Measurements from ENCODE around the gene PCNX4. TPM values are rescaled to one million over a fixed set of nuclear protein-coding genes. Genes with fewer than 3 reads are reported as not detected.

PCNX4 gene
- total RNA-seq, 3 donors from 2014 or later = 32.6 to 85.9 (median 53.7) TPM

DNA sequence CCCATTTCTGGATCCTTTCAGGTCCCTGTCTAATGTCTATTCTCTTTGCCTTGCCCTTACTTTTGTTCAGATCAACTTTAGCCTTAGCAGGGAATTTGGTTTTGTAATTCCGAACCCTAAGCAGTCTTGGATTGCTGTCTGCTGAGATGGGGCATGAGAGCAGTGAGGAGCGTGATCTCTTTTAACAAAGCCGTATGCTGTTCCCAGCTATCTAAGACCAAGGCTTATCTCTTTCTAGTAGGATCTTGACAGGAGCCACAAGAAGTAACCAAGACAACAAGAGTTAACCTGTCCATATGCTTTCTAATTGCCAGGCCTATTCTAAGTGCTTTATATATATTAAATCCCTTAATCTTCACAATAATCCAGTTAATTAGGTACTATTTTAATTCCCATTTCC is 78.0 kb downstream of the PCNX4 start:
- Histone ChIP-seq H3K36me3 (no peaks in the 10 kb centered on the region), H3K4me1 (no peaks in the 10 kb centered on the region), H3K9me3 (no peaks in the 10 kb centered on the region), H3K4me3 (no peak overlapping the region), H3K27ac (no peak overlapping the region), H3K27me3 (no peaks in the 10 kb centered on the region)
- intact Hi-C loops (cut with DNase I; ENCODE audit: low total_unique reads) = no loop called here
- no peak for TF ChIP-seq POLR2AphosphoS5 (IDR thresholded peaks at IDR 0.05)
- TF ChIP-seq POLR2A (IDR thresholded peaks at IDR 0.05) = no peak
- TF ChIP-seq, protein P1, sequence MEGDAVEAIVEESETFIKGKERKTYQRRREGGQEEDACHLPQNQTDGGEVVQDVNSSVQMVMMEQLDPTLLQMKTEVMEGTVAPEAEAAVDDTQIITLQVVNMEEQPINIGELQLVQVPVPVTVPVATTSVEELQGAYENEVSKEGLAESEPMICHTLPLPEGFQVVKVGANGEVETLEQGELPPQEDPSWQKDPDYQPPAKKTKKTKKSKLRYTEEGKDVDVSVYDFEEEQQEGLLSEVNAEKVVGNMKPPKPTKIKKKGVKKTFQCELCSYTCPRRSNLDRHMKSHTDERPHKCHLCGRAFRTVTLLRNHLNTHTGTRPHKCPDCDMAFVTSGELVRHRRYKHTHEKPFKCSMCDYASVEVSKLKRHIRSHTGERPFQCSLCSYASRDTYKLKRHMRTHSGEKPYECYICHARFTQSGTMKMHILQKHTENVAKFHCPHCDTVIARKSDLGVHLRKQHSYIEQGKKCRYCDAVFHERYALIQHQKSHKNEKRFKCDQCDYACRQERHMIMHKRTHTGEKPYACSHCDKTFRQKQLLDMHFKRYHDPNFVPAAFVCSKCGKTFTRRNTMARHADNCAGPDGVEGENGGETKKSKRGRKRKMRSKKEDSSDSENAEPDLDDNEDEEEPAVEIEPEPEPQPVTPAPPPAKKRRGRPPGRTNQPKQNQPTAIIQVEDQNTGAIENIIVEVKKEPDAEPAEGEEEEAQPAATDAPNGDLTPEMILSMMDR (IDR thresholded peaks at IDR 0.05) = no peak
- DNase-seq (ENCODE audit: low spot score in 2 of 2) = no peak

DNA sequence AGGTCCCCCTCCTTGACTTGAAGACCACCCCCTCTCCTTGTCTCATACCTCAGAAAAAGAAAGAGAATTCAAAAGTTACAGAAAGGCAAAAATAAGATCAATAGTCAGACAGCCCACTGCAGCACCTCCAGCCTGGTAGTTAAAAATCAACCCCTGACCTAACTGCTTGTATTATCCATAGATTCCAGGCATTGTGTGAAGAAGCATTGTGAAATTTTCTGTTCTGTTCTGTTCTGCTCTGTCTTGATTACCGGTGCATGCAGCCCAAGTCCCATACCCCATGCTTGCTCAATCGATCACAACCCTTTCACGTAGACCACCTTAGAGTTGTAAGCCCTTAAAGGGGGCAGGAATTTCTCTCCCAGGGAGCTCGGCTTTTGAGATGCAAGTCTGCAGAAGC is 79.2 kb downstream of the PCNX4 start:
- intact Hi-C loops (cut with DNase I; ENCODE audit: low total_unique reads) = no loop called here
- Histone ChIP-seq H3K36me3 (no peaks in the 10 kb centered on the region), H3K4me1 (no peaks in the 10 kb centered on the region), H3K9me3 (no peaks in the 10 kb centered on the region), H3K27me3 (no peaks in the 10 kb centered on the region), H3K27ac (no peak overlapping the region), H3K4me3 (no peak overlapping the region)
- TF ChIP-seq, protein P1 (IDR thresholded peaks at IDR 0.05) = no peak
- TF ChIP-seq POLR2AphosphoS5 (IDR thresholded peaks at IDR 0.05) (no peak), POLR2A (IDR thresholded peaks at IDR 0.05) (no peak)
- no peak for DNase-seq (ENCODE audit: low spot score in 2 of 2)

DNA sequence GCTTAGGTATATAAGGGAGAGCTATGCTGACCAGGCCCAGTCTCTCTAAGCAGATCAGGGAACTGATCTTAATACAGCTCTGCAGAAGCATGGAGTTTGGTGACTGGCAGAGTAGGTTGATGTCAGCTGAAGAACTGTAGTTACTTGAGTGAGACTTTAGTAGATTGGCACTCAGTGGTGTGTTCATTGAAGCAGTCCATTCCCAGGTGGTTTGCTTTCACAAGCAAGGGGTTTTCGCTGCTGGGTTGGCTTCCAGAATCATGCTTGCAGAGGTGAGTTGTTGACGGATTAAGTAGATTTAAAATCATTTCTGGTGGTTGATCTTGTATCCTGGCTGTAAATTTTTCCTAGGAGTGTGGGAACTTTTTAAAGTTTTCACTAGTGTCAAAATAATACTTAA is 80.0 kb downstream of the PCNX4 start:
- Histone ChIP-seq H3K27me3 (no peaks in the 10 kb centered on the region), H3K36me3 (no peaks in the 10 kb centered on the region), H3K27ac (no peak overlapping the region), H3K4me1 (no peaks in the 10 kb centered on the region), H3K4me3 (no peak overlapping the region), H3K9me3 (no peaks in the 10 kb centered on the region)
- no peak for TF ChIP-seq POLR2A (IDR thresholded peaks at IDR 0.05)
- TF ChIP-seq, protein P1 (IDR thresholded peaks at IDR 0.05) = no peak
- TF ChIP-seq POLR2AphosphoS5 (IDR thresholded peaks at IDR 0.05) = no peak
- intact Hi-C loops (cut with DNase I; ENCODE audit: low total_unique reads) = no loop called here
- DNase-seq (ENCODE audit: low spot score in 2 of 2) = no peak

DNA sequence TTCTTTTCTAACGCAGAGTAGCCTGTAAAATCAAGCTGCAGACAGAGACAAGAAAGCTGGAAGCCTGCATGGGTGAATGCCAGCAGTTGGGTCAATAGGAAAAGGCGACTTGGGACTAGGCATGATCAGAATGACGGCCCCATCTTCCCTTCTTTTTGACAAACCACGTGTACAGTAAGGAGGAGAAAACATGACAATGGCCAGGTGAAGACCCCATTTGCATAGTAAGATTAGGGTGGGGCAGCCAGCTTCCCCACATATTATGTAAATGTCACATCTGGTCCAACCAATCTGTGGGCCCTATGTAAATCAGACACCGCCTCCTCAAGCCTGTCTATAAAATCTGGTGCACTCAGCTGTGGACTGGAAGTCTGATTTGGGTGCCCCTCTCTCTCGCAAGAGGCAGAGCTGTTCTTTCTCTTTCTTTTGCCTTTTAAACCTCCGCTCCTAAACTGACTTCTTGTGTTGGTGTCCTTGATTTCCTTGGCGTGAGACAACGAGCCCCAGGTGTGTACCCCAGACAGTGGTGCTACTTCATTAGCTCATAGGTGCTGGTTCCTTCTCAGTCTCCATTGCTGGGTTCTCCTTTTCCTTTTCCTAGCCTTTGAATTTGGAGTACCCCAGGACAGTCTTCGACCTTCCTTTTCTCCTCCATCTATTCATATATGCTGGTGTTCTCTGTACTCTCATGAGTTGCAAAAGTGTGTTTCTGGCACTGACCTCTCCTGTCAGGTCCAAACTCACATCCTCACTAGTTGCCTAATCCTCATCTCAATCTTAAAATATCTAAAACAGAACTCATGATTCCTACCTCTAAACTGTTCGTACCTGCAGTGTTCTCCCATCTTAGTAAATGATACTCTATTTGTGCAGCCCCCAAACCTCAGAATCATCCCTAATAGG is 82.9 kb downstream of the PCNX4 start:
- Histone ChIP-seq H3K27ac (no peak overlapping the region), H3K4me3 (no peak overlapping the region), H3K36me3 (no peaks in the 10 kb centered on the region), H3K4me1 (no peaks in the 10 kb centered on the region), H3K27me3 (no peaks in the 10 kb centered on the region), H3K9me3 (peaks cover 0 to 6% of the 10 kb centered on the region in 2 donors)
- DNase-seq (ENCODE audit: low spot score in 2 of 2) = no peak
- TF ChIP-seq, protein P1 (IDR thresholded peaks at IDR 0.05) = no peak
- TF ChIP-seq POLR2A (IDR thresholded peaks at IDR 0.05) (no peak), POLR2AphosphoS5 (IDR thresholded peaks at IDR 0.05) (no peak)
- intact Hi-C loops (cut with DNase I; ENCODE audit: low total_unique reads) = no loop called here

DNA sequence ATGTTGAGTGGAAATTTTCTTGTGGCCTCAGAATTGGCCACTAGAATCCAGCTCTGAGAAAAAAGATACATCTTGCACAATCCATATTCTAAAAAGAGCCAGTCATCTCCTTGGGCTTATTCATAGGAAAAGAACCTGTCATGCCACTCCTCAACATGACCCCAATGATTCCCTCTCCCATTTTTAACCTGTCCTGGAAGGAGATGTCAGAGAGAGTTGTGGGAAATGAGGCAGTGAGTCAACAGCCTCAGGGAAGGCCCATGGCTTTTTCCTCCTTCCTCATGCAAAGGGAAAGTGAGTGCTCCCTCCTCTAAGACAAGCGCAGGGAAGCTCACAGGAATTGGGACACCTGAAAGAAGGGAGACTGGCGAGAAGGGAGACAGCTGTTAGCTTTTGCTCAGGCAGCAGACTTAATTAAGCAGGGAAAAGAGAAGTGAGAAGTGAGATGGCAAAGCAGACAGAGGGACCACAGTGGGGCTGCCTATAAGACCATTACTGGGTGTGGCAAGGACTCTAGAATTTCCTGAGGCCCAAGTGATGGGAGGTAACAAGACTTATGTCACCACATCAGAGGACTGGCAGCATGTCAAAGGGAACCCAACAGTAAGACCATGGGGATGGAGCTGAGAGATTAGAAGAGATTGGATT is 83.7 kb downstream of the PCNX4 start:
- Histone ChIP-seq H3K4me3 (no peak overlapping the region), H3K27ac (no peak overlapping the region), H3K27me3 (no peaks in the 10 kb centered on the region), H3K36me3 (no peaks in the 10 kb centered on the region), H3K9me3 (peaks cover 0 to 6% of the 10 kb centered on the region in 2 donors), H3K4me1 (no peaks in the 10 kb centered on the region)
- no peak for DNase-seq (ENCODE audit: low spot score in 2 of 2)
- TF ChIP-seq, protein P1 (IDR thresholded peaks at IDR 0.05) = no peak
- TF ChIP-seq POLR2AphosphoS5 (IDR thresholded peaks at IDR 0.05) = no peak
- no peak for TF ChIP-seq POLR2A (IDR thresholded peaks at IDR 0.05)
- intact Hi-C loops (cut with DNase I; ENCODE audit: low total_unique reads) = no loop called here

All from breast epithelium (tissue), 4 donors.